Upper lobe of left lung (tissue), 6 donors: ENCODE measurements around the gene CACNA2D4. TPM values are rescaled to one million over a fixed set of nuclear protein-coding genes. Genes with fewer than 3 reads are reported as not detected.

Source experiments
- ATAC-seq, 2 donors: fragments of 200-7000 bp; cut with Tn5 transposase; one replicate each; pipeline ENCODE4 v1.9.1; 2022; ENCODE audit warnings: mild to moderate bottlenecking in 2 of 2, moderate library complexity in 2 of 2; ENCODE audit not compliant: low FRiP score in 2 of 2
- DNase-seq, 2 donors: peaks; one replicate each; pipeline ENCODE4 v3.0.0-alpha.2; 2019 to 2020
- H3K27ac ChIP-seq, 4 donors: fragments of 200-600 bp; sonication (generic); one replicate each; pipeline ENCODE4 v1.5.1; 2016 to 2019
- H3K27me3 ChIP-seq, 4 donors: fragments of 200-600 bp; sonication (generic); one replicate each; pipeline ENCODE4 v1.5.1; 2017 to 2019
- H3K36me3 ChIP-seq, 4 donors: fragments of 200-600 bp; sonication (generic); one replicate each; pipeline ENCODE4 v1.5.1; 2016 to 2019
- H3K4me1 ChIP-seq, 4 donors: fragments of 200-600 bp; sonication (generic); one replicate each; pipeline ENCODE4 v1.5.1; 2018 to 2019
- H3K4me3 ChIP-seq, 4 donors: fragments of 200-600 bp; sonication (generic); one replicate each; pipeline ENCODE4 v1.5.1; 2017 to 2019; ENCODE audit warnings: mild to moderate bottlenecking in 2 of 4, moderate library complexity in 1 of 4
- H3K9me3 ChIP-seq, 4 donors: fragments of 200-600 bp; sonication (generic); one replicate each; pipeline ENCODE4 v1.5.1; 2018 to 2019
- CTCF ChIP-seq, 6 experiments: fragments of 450-650 bp in 4 of 6; fragments of 200-600 bp in 2 of 6; sonication (generic) in 2 of 6; IDR thresholded peaks; one replicate each; pipeline ENCODE4 v1.5.1; 2016 to 2019; ENCODE audit warnings: antibody characterized with exemption in 6 of 6
- EP300 ChIP-seq, 4 donors: sonication (generic); formaldehyde crosslinking; IDR thresholded peaks; one replicate each; pipeline ENCODE4 v1.5.1; 2017; ENCODE audit warnings: antibody characterized with exemption in 4 of 4, control low read depth in 2 of 4
- POLR2A ChIP-seq, 4 donors: fragments of 450-650 bp; IDR thresholded peaks; one replicate each; pipeline ENCODE4 v1.5.1; 2016 to 2017; ENCODE audit warnings: antibody characterized with exemption in 4 of 4, mild to moderate bottlenecking in 2 of 4
- POLR2AphosphoS5 ChIP-seq, 2 donors: sonication (generic); formaldehyde crosslinking; IDR thresholded peaks; one replicate each; pipeline ENCODE4 v1.5.1; 2017; ENCODE audit warnings: antibody characterized with exemption in 2 of 2
- WGBS, 2 donors: methylation state at CpG; one replicate each; pipeline ENCODE4 v1.1.5; 2017 to 2018; 5-methylcytosine and 5-hydroxymethylcytosine counted together
- total RNA-seq, 6 donors: library from RNA; depleted of rRNA in 4 of 6; stranded (reverse); fragments of >200 nt in 4 of 6; gene quantifications; one replicate each; pipeline versions ENCODE4 v1.1.0 to v1.2.1, GENCODE V29; 2016 to 2021
- donor health status: DM: no; HTN: no; CAD: no; lungs with moderate emphysema.
- donor health status: DM: no; HTN: yes; CAD: no; lungs with severe emphysema.

The CACNA2D4 gene
- total RNA-seq, result 1 to 10 TPM; 3.3 to 8.4 (median 7.0) TPM

- Histone ChIP-seq H3K27me3 (no peaks in the 10 kb centered on the region), H3K9me3 (no peaks in the 10 kb centered on the region), H3K27ac (peak within 1 kb of the TSS; percentile 28 to 78 (median 52)), H3K36me3 (no peaks in the 10 kb centered on the region), H3K4me3 (peak within 1 kb of the TSS in 2 of 4 donors; percentile 19 to 44), H3K4me1 (no peaks in the 10 kb centered on the region)
- TF ChIP-seq POLR2A (IDR thresholded peaks at IDR 0.05), result no peak
- TF ChIP-seq EP300 (IDR thresholded peaks at IDR 0.05), result no peak
- no peak for TF ChIP-seq POLR2AphosphoS5 (IDR thresholded peaks at IDR 0.05)
- TF ChIP-seq CTCF (IDR thresholded peaks at IDR 0.05), result no peak
- DNase-seq (peak in 1 of 2 donors; percentile 48), ATAC-seq (peak in 1 of 2 donors; percentile 12)
- WGBS, 2 donors, result 51 to 56% methylated on average over 15 to 17 of the region's 18 CpGs
Observed at GRCh38 chr12:1918081-1918883, at the start of gene CACNA2D4. Gene CACNA2D4, minus strand, starts transcription at chr12:1918652. Its CDS starts 179 bp downstream, at chr12:1918473.

GRCh38 chr12:1966561-1967226, 48.2 kb upstream of the CACNA2D4 start:
- H3K27ac ChIP-seq, result no peak overlapping the region
- H3K4me3 ChIP-seq, result no peak overlapping the region
- TF ChIP-seq EP300 (IDR thresholded peaks at IDR 0.05), result no peak
- TF ChIP-seq CTCF (IDR thresholded peaks at IDR 0.05), result no peak
- TF ChIP-seq POLR2AphosphoS5 (IDR thresholded peaks at IDR 0.05), result no peak
- no peak for TF ChIP-seq POLR2A (IDR thresholded peaks at IDR 0.05)
- no peaks in the 10 kb centered on the region for H3K27me3 ChIP-seq
- H3K36me3 ChIP-seq, result peaks cover 4 to 46% (median 7%) of the 10 kb centered on the region in 4 donors
- H3K9me3 ChIP-seq, result no peaks in the 10 kb centered on the region
- ATAC-seq (no peak), DNase-seq (no peak)
- H3K4me1 ChIP-seq, result no peaks in the 10 kb centered on the region
- WGBS, 2 donors, result 86 to 87% methylated on average over 4 of the region's 4 CpGs

- no peak for DNase-seq
- H3K4me1 ChIP-seq, result no peaks in the 10 kb centered on the region
- H3K4me3 ChIP-seq, result no peak overlapping the region
- peaks cover 4 to 54% (median 11%) of the 10 kb centered on the region in 4 donors for H3K36me3 ChIP-seq
- WGBS, 2 donors, result 92 to 93% methylated on average over 2 of the region's 2 CpGs
- ATAC-seq, result no peak
- H3K9me3 ChIP-seq, result no peaks in the 10 kb centered on the region
- no peaks in the 10 kb centered on the region for H3K27me3 ChIP-seq
- H3K27ac ChIP-seq, result no peak overlapping the region
- TF ChIP-seq CTCF (IDR thresholded peaks at IDR 0.05) (no peak), EP300 (IDR thresholded peaks at IDR 0.05) (no peak), POLR2AphosphoS5 (IDR thresholded peaks at IDR 0.05) (no peak), POLR2A (IDR thresholded peaks at IDR 0.05) (no peak)
Observed at GRCh38 chr12:1965916-1966315, 47.5 kb upstream of the CACNA2D4 start.

GRCh38 chr12:1962051-1963020, 43.9 kb upstream of the CACNA2D4 start:
- Histone ChIP-seq H3K9me3 (no peaks in the 10 kb centered on the region), H3K4me1 (no peaks in the 10 kb centered on the region), H3K4me3 (no peak overlapping the region), H3K36me3 (peaks cover 4 to 60% (median 12%) of the 10 kb centered on the region in 4 donors), H3K27me3 (no peaks in the 10 kb centered on the region), H3K27ac (no peak overlapping the region)
- ATAC-seq (no peak), DNase-seq (no peak)
- TF ChIP-seq CTCF (IDR thresholded peaks at IDR 0.05) (no peak), POLR2AphosphoS5 (IDR thresholded peaks at IDR 0.05) (no peak), POLR2A (IDR thresholded peaks at IDR 0.05) (no peak), EP300 (IDR thresholded peaks at IDR 0.05) (no peak)
- WGBS, 2 donors, result 94 to 95% methylated on average over 5 of the region's 5 CpGs
